Caco-2 (cell line): ENCODE results near the gene ZAP70. TPM values are rescaled to one million over a fixed set of nuclear protein-coding genes. Genes with fewer than 3 reads are reported as not detected.

ENCODE experiments used
- BruUV-seq: library from RNA; stranded (reverse); fragments of 400-500 nt; replicated peaks from 2 replicates; lab custom pipeline; 2021; lab: Mats Ljungman, UMichigan
- CTCF ChIA-PET: fragments of 300-600 bp; sonication (Branson Sonifier 250); formaldehyde crosslinking; loops from one replicate; lab custom pipeline; 2022; ENCODE audit warnings: antibody characterized with exemption; lab: Charles Lee
- POLR2A ChIA-PET: fragments of 300-600 bp; sonication (Branson Sonifier 250); formaldehyde crosslinking; loops from one replicate; lab custom pipeline; 2022; ENCODE audit warnings: antibody characterized with exemption; lab: Charles Lee
- DNase-seq, 2 experiments: peaks; one replicate each; pipeline versions ENCODE4 v3.0.0 to v3.0.0-alpha.2; 2020 to 2022
- H3K27me3 ChIP-seq: replicated peaks from 2 replicates; pipeline ENCODE4 v1.6.0; 2011; ENCODE audit warnings: low read length; ENCODE audit not compliant: control insufficient read depth, insufficient read depth
- H3K36me3 ChIP-seq: 2 replicates; pipeline ENCODE4 v1.5.1; 2011; ENCODE audit warnings: low read length; ENCODE audit not compliant: control insufficient read depth, insufficient read depth
- H3K4me1 ChIP-seq: fragments of 250-450 bp; sonication (Bioruptor Pico); 2 replicates; pipeline ENCODE4 v1.5.1; 2020; ENCODE audit warnings: mild to moderate bottlenecking
- H3K4me3 ChIP-seq: 2 replicates; pipeline ENCODE4 v1.5.1; 2011; ENCODE audit warnings: low read depth, mild to moderate bottlenecking, control low read depth, low read length
- H3K9me3 ChIP-seq: fragments of 250-450 bp; sonication (Bioruptor Pico); 2 replicates; pipeline ENCODE4 v1.5.1; 2020; ENCODE audit warnings: mild to moderate bottlenecking, moderate library complexity
- H3K27ac Mint-ChIP-seq: one replicate; pipeline ENCODE4 v1.8.0; 2022; ENCODE audit warnings: mixed read lengths; ENCODE audit not compliant: unreplicated experiment
- H3K27me3 Mint-ChIP-seq: one replicate; pipeline ENCODE4 v1.8.0; 2022; ENCODE audit warnings: mixed read lengths; ENCODE audit not compliant: insufficient read depth, unreplicated experiment
- H3K36me3 Mint-ChIP-seq: one replicate; pipeline ENCODE4 v1.8.0; 2022; ENCODE audit warnings: mild to moderate bottlenecking, mixed read lengths; ENCODE audit not compliant: insufficient read depth, unreplicated experiment
- H3K4me1 Mint-ChIP-seq: one replicate; pipeline ENCODE4 v1.8.0; 2022; ENCODE audit warnings: low read depth, mixed read lengths; ENCODE audit not compliant: unreplicated experiment
- H3K4me3 Mint-ChIP-seq: one replicate; pipeline ENCODE4 v1.8.0; 2022; ENCODE audit warnings: mild to moderate bottlenecking, moderate library complexity, mixed read lengths; ENCODE audit not compliant: unreplicated experiment
- H3K9me3 Mint-ChIP-seq: one replicate; pipeline ENCODE4 v1.8.0; 2022; ENCODE audit warnings: mixed read lengths; ENCODE audit not compliant: unreplicated experiment
- CTCF ChIP-seq, 2 experiments: fragments of 200-600 bp in 1 of 2; IDR thresholded peaks; 1 replicate in 1 of 2; 2 replicates in 1 of 2; pipeline versions ENCODE4 v1.5.1 to v1.8.0; 2011 to 2022; ENCODE audit warnings: antibody characterized with exemption in 1 of 2, control low read depth in 1 of 2, inconsistent platforms in 1 of 2, low read depth in 1 of 2, low read length in 1 of 2, mild to moderate bottlenecking in 1 of 2, moderate library complexity in 1 of 2; ENCODE audit not compliant: insufficient read depth in 1 of 2, severe bottlenecking in 1 of 2, unreplicated experiment in 1 of 2
- intact Hi-C: fragments of 100-400 bp; cut with micrococcal nuclease; formaldehyde crosslinking; loops from one replicate; pipeline ENCODE4 v1.10.0; 2022; ENCODE audit not compliant: unreplicated experiment
- total RNA-seq: library from RNA; stranded (reverse); gene quantifications from 2 replicates; pipeline ENCODE4 v1.2.3, GENCODE V29; 2022

Gene ZAP70
- total RNA-seq, 1 experiment from 2014 or later = 0.82 TPM

DNA sequence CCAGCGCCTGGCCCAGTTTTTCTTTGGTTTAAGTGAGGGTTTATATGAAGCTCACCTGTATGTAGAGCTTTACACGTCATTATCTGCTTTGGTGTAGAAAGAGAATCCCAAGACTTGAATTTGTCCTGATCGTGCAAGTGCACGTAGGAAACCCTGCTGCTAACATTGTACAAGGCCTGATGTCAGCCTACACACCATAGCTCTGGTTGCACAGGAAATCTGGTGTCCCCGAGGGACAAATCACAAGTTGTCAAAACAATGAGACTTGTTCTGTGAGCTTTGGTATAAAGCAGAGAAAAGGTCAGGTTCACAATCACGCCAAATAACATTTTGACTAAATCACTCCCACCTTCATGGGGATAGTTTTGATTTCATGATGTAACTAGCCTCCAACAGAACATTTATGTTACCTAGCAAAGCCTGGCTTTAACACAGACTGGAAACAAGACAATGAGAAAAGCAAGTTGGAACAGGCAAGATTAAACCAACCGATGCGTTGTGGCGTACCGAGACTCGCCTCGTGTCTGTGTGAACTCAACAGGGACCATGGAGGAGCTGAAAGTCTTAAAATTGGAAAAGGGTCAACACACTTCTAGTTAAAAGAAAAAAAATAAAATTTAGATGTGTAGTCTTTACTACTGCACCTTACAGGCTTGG, 41.4 kb downstream of the ZAP70 start:
- H3K36me3 Mint-ChIP-seq = peaks cover 28% of the 10 kb centered on the region
- no peak for TF ChIP-seq CTCF (IDR thresholded peaks at IDR 0.05; ENCODE audit: insufficient read depth in 1 of 2, low read depth in 1 of 2, low read length in 1 of 2, severe bottlenecking in 1 of 2, unreplicated experiment in 1 of 2)
- H3K9me3 ChIP-seq = no peaks in the 10 kb centered on the region
- ChIA-PET CTCF (interaction anchor here (0.5 kb wide), 1 partner anchor 13 kb away, joined by 3 read pairs; no protein-coding TSS in a partner anchor), POLR2A (no interaction called here)
- peaks cover 6% of the 10 kb centered on the region for H3K36me3 ChIP-seq
- peaks cover under 1% of the 10 kb centered on the region; the same call in 1 of the 2 replicates for H3K4me1 ChIP-seq
- no peak overlapping the region for H3K27ac Mint-ChIP-seq
- no peak overlapping the region for H3K4me3 Mint-ChIP-seq
- H3K4me3 ChIP-seq = no peak overlapping the region
- H3K9me3 Mint-ChIP-seq = no peaks in the 10 kb centered on the region
- no peaks in the 10 kb centered on the region for H3K27me3 ChIP-seq
- H3K4me1 Mint-ChIP-seq = peaks cover 5% of the 10 kb centered on the region
- no peak for DNase-seq
- BruUV-seq = no TSS peak
- no peaks in the 10 kb centered on the region for H3K27me3 Mint-ChIP-seq
- intact Hi-C loops = no loop called here

- intact Hi-C loops = no loop called here
- Mint-ChIP-seq H3K4me3 (no peak overlapping the region), H3K27ac (no peak overlapping the region), H3K9me3 (no peaks in the 10 kb centered on the region), H3K27me3 (no peaks in the 10 kb centered on the region), H3K36me3 (peaks cover 29% of the 10 kb centered on the region), H3K4me1 (peaks cover 12% of the 10 kb centered on the region)
- BruUV-seq = no TSS peak
- POLR2A ChIA-PET = no interaction called here
- Histone ChIP-seq H3K9me3 (no peaks in the 10 kb centered on the region), H3K4me1 (peaks cover 5% of the 10 kb centered on the region; the same call in 1 of the 2 replicates), H3K4me3 (no peak overlapping the region), H3K27me3 (no peaks in the 10 kb centered on the region), H3K36me3 (peaks cover 6% of the 10 kb centered on the region)
- no peak for DNase-seq
- TF ChIP-seq CTCF (IDR thresholded peaks at IDR 0.05; ENCODE audit: insufficient read depth in 1 of 2, low read depth in 1 of 2, low read length in 1 of 2, severe bottlenecking in 1 of 2, unreplicated experiment in 1 of 2) = no peak
- CTCF ChIA-PET = no interaction called here
Observed at GRCh38 chr2:97755491-97755890, 42.1 kb downstream of the ZAP70 start.

GRCh38 chr2:97757062-97757461, 43.7 kb downstream of the ZAP70 start:
- H3K4me1 ChIP-seq = peaks cover 5% of the 10 kb centered on the region; the same call in 1 of the 2 replicates
- peaks cover 16% of the 10 kb centered on the region for H3K4me1 Mint-ChIP-seq
- ChIA-PET POLR2A (no interaction called here), CTCF (no interaction called here)
- no peak for DNase-seq
- no peaks in the 10 kb centered on the region for H3K9me3 ChIP-seq
- no peak for TF ChIP-seq CTCF (IDR thresholded peaks at IDR 0.05; ENCODE audit: insufficient read depth in 1 of 2, low read depth in 1 of 2, low read length in 1 of 2, severe bottlenecking in 1 of 2, unreplicated experiment in 1 of 2)
- no peak overlapping the region for H3K4me3 ChIP-seq
- H3K27me3 ChIP-seq = no peaks in the 10 kb centered on the region
- H3K36me3 ChIP-seq = peaks cover 7% of the 10 kb centered on the region
- no TSS peak for BruUV-seq
- intact Hi-C loops = no loop called here
- H3K27me3 Mint-ChIP-seq = no peaks in the 10 kb centered on the region
- no peaks in the 10 kb centered on the region for H3K9me3 Mint-ChIP-seq
- no peak overlapping the region for H3K4me3 Mint-ChIP-seq
- H3K27ac Mint-ChIP-seq = no peak overlapping the region
- H3K36me3 Mint-ChIP-seq = peaks cover 34% of the 10 kb centered on the region
